SK-N-SH treated with all-trans-retinoic acid at 6 μM for 48 hours (cell line): ENCODE data around the gene SYK.
"Not testable (repeated sequence)": the region's sequence is repeated elsewhere in the genome, so short reads cannot be mapped to it uniquely, and the experiment has no call there.

Experiments used
- CREB5 ChIP-seq: fragments of 250-450 bp; sonication (Bioruptor Pico); IDR thresholded peaks from 2 replicates; pipeline ENCODE4 v1.5.1; 2020; ENCODE audit warnings: low read depth, mild to moderate bottlenecking, moderate library complexity
- ESRRG ChIP-seq: fragments of 250-450 bp; sonication (Bioruptor Pico); IDR thresholded peaks from 2 replicates; pipeline ENCODE4 v1.6.1; 2021; ENCODE audit warnings: mild to moderate bottlenecking
- POU6F1 ChIP-seq: fragments of 250-450 bp; sonication (Bioruptor Pico); IDR thresholded peaks from 2 replicates; pipeline ENCODE4 v1.8.0; 2021; ENCODE audit warnings: low read depth, mild to moderate bottlenecking, moderate library complexity, borderline replicate concordance
- PPARA ChIP-seq: fragments of 250-450 bp; sonication (Bioruptor Pico); IDR thresholded peaks from 2 replicates; pipeline ENCODE4 v1.5.0; 2020; ENCODE audit warnings: mild to moderate bottlenecking, borderline replicate concordance
- RARB ChIP-seq: fragments of 250-450 bp; sonication (Bioruptor Pico); IDR thresholded peaks from 2 replicates; pipeline ENCODE4 v1.8.0; 2021; ENCODE audit warnings: mild to moderate bottlenecking, moderate library complexity
- SNAI2 ChIP-seq: fragments of 250-450 bp; sonication (Bioruptor Pico); IDR thresholded peaks from 2 replicates; pipeline ENCODE4 v1.5.0; 2020; ENCODE audit warnings: mild to moderate bottlenecking, moderate library complexity
- TCF4 ChIP-seq: fragments of 250-450 bp; sonication (Bioruptor Pico); IDR thresholded peaks from 2 replicates; pipeline ENCODE4 v1.8.0; 2021; ENCODE audit warnings: mild to moderate bottlenecking, moderate library complexity, borderline replicate concordance
- TSHZ2 ChIP-seq: fragments of 250-450 bp; sonication (Bioruptor Pico); IDR thresholded peaks from 2 replicates; pipeline ENCODE4 v1.5.0; 2020; ENCODE audit warnings: mild to moderate bottlenecking, moderate library complexity
- ZFP3 ChIP-seq: fragments of 250-450 bp; sonication (Bioruptor Pico); IDR thresholded peaks from 2 replicates; pipeline ENCODE4 v1.5.0; 2020; ENCODE audit warnings: mild to moderate bottlenecking, moderate library complexity
- ZNF565 ChIP-seq: fragments of 450-650 bp; formaldehyde crosslinking; conservative IDR thresholded peaks from 2 replicates; pipeline ENCODE4 v1.5.0; 2020; ENCODE audit warnings: low read depth, mild to moderate bottlenecking, moderate library complexity
- ZNF70 ChIP-seq: fragments of 450-650 bp; formaldehyde crosslinking; IDR thresholded peaks from 2 replicates; pipeline ENCODE4 v1.5.0; 2020; ENCODE audit warnings: mild to moderate bottlenecking, moderate library complexity
- TF ChIP-seq, protein P1 (sequence below): fragments of 250-450 bp; sonication (Bioruptor Pico); IDR thresholded peaks from 2 replicates; pipeline ENCODE4 v1.8.0; 2020; ENCODE audit warnings: mild to moderate bottlenecking, moderate library complexity, borderline replicate concordance

DNA sequence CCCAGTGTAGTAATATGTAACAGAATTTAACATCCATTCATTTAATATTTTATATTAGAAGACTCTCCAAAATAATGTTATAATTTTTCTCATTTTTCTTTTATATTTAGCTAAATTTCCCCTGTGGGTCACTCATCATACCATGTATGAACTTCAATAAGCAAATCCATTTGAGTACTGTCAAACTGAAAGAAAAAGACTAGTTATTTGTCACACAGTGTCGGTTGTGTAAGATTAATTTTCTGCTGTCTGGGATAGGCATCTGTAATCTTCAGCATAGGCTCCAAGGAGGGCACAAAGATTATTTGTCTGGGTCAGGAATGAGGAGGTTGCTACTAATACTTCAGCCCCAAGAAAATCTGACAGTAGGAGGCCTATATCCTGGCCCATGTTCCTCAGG lies 13.1 kb upstream of the SYK start:
- not testable (repeated sequence) for TF ChIP-seq ESRRG (CRISPR knock-in tag); TSHZ2; POU6F1; ZNF70; ZFP3; CREB5 (CRISPR knock-in tag); PPARA; TCF4 (CRISPR knock-in tag); RARB (CRISPR knock-in tag); ZNF565; SNAI2
- TF ChIP-seq, protein P1, sequence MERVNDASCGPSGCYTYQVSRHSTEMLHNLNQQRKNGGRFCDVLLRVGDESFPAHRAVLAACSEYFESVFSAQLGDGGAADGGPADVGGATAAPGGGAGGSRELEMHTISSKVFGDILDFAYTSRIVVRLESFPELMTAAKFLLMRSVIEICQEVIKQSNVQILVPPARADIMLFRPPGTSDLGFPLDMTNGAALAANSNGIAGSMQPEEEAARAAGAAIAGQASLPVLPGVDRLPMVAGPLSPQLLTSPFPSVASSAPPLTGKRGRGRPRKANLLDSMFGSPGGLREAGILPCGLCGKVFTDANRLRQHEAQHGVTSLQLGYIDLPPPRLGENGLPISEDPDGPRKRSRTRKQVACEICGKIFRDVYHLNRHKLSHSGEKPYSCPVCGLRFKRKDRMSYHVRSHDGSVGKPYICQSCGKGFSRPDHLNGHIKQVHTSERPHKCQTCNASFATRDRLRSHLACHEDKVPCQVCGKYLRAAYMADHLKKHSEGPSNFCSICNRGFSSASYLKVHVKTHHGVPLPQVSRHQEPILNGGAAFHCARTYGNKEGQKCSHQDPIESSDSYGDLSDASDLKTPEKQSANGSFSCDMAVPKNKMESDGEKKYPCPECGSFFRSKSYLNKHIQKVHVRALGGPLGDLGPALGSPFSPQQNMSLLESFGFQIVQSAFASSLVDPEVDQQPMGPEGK (CRISPR knock-in tag), result not testable (repeated sequence)
